Lower lobe of right lung (tissue), 2 donors: ENCODE data around the gene TEN1. TPM values are rescaled to one million over a fixed set of nuclear protein-coding genes. Genes with fewer than 3 reads are reported as not detected.
"Not testable (repeated sequence)": the region's sequence is repeated elsewhere in the genome, so short reads cannot be mapped to it uniquely, and the experiment has no call there.

Experiments
- ATAC-seq, 2 donors: fragments of 200-7000 bp; cut with Tn5 transposase; one replicate each; pipeline ENCODE4 v1.9.1; 2020 to 2022; ENCODE audit warnings: mild to moderate bottlenecking in 2 of 2, moderate library complexity in 2 of 2
- DNase-seq: peaks from one replicate; pipeline ENCODE4 v3.0.0-alpha.2; 2020
- H3K27ac ChIP-seq: fragments of 200-600 bp; one replicate; pipeline ENCODE4 v1.8.0; 2022
- H3K27me3 ChIP-seq: fragments of 200-600 bp; one replicate; pipeline ENCODE4 v1.8.0; 2022; ENCODE audit warnings: low read depth
- H3K36me3 ChIP-seq: fragments of 200-600 bp; one replicate; pipeline ENCODE4 v1.8.0; 2022; ENCODE audit warnings: mild to moderate bottlenecking
- H3K4me1 ChIP-seq: fragments of 200-600 bp; one replicate; pipeline ENCODE4 v1.8.0; 2022
- H3K4me3 ChIP-seq: fragments of 200-600 bp; one replicate; pipeline ENCODE4 v1.8.0; 2022; ENCODE audit warnings: mild to moderate bottlenecking
- H3K9me3 ChIP-seq: fragments of 200-600 bp; one replicate; pipeline ENCODE4 v1.8.0; 2022
- intact Hi-C: fragments of 100-400 bp; cut with DNase I; formaldehyde crosslinking; loops from one replicate; pipeline ENCODE4 v1.11.0; 2022
- total RNA-seq: library from RNA; stranded (reverse); fragmentation: NEBNext Ultra II Directional; extraction: Animal tissue kit (Norgen Biotek cat#: 25700); gene quantifications from one replicate; pipeline ENCODE4 v1.2.1, GENCODE V29; 2021
- TF ChIP-seq, protein P1 (sequence below): fragments of 200-600 bp; IDR thresholded peaks from one replicate; pipeline ENCODE4 v1.8.0; 2022; ENCODE audit warnings: antibody characterized with exemption, mild to moderate bottlenecking
- donor health status: DM: no; HTN: yes; CAD: no; lungs with severe emphysema.

TEN1 gene
- total RNA-seq, 1 donor from 2014 or later, result 14.6 TPM

DNA sequence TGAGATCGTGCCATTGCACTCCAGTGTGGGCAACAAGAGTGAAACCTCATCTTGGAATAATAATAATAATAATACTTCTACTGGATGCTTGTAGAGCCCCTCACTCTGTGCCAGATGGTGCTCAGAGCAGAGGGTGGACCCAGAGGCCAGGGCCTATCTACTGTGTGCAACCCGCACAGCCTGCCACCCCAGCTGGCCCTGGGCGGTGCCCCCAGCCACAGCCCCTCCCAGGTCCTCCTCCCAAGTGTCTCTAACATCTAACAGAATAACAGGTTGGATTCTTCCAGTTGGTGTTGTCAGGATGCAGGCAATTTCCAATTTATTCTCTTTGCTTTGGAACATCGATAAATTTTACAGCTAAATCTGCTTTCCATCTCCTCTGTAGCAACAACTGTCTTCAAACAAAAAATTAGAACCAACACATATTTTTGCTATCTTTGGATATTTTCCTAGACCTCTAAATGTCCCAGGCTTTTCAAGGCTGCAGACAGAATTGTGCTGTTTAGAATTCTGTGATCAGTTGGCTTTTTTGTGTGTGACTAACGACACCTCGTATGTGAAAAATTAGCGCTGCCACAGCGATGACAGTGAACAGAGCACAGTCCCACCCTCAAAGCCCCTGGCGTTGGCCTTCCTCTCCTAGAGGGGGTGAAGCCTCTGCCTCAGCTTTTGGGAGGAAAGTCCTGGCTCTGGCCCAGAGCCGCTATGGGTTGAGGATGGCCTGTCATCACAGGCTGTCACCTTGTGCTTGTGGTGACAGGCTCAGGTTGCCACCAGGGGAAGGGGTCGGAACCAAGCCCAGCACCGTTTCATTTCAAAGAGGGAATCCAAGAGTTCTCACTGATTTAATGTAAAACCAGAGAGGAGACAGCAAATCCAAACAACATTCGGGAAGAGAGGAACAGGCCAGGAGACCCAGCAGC lies 55.6 kb downstream of the TEN1 start:
- Histone ChIP-seq H3K9me3 (no peaks in the 10 kb centered on the region), H3K27me3 (no peaks in the 10 kb centered on the region), H3K27ac (no peak overlapping the region), H3K36me3 (peaks cover 18% of the 10 kb centered on the region), H3K4me1 (peaks cover 4% of the 10 kb centered on the region), H3K4me3 (no peak overlapping the region)
- DNase-seq (no peak), ATAC-seq (no peak)
- intact Hi-C loops, result no loop called here
- TF ChIP-seq, protein P1, sequence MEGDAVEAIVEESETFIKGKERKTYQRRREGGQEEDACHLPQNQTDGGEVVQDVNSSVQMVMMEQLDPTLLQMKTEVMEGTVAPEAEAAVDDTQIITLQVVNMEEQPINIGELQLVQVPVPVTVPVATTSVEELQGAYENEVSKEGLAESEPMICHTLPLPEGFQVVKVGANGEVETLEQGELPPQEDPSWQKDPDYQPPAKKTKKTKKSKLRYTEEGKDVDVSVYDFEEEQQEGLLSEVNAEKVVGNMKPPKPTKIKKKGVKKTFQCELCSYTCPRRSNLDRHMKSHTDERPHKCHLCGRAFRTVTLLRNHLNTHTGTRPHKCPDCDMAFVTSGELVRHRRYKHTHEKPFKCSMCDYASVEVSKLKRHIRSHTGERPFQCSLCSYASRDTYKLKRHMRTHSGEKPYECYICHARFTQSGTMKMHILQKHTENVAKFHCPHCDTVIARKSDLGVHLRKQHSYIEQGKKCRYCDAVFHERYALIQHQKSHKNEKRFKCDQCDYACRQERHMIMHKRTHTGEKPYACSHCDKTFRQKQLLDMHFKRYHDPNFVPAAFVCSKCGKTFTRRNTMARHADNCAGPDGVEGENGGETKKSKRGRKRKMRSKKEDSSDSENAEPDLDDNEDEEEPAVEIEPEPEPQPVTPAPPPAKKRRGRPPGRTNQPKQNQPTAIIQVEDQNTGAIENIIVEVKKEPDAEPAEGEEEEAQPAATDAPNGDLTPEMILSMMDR, result no peak

DNA sequence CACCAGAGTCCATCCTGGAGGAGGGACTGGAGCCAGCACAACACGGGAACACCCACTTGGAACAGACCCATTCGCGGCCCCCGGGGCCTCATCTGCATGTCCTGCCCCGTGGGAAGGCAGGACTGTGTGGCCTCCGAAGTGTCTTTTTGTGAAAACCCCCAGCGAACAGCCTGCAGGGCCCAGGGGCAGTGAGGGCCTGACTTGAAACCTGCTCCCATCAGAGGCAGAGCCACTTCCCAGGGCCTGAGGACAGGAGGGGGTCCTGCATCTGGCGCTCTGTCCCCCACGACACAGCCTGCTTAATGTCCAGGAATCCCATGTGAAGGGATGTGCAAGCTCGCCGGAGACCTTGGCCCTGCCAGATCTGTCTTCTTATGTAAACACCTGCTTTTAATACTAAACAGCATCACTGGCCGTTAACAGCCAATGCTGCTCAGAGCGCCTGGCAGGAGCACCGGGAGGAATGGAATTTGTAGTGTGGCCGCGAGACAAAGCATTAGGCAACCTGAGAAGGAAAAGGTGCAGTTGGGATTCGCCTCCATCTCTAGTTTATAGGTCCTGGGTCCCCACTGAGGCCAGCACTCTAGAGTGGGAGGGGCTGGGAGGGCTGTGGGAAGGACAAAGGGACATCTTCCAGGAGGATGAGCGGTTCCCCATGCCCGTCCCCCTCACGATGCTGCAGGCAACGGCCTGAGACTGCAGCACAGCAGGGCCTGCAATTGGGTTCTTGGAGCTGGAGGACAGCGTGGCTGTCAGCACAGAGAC lies 57.6 kb downstream of the TEN1 start:
- ATAC-seq, result no peak
- intact Hi-C loops, result no loop called here
- TF ChIP-seq, protein P1, result no peak
- Histone ChIP-seq H3K9me3 (no peaks in the 10 kb centered on the region), H3K4me1 (no peaks in the 10 kb centered on the region), H3K27ac (no peak overlapping the region), H3K36me3 (peaks cover 38% of the 10 kb centered on the region), H3K4me3 (no peak overlapping the region), H3K27me3 (no peaks in the 10 kb centered on the region)
- no peak for DNase-seq

DNA sequence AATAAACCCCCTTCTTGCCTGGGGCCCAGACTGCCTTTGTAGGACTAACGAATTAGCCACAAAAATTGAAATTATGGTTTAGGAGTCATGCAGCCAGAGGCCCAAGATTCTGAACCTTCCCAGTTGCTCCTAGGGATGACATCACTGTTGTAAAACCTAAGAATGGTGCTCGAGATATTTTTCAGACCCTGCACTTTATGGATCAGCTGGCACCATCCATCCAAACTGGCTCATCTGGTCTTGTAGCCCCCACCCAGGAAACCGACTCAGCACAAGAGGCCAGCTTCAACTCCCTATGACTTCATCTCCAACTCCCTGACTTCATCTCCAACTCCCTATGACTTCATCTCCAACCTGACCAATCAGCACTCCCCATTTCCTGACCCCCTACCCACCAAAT lies 59.0 kb downstream of the TEN1 start:
- Histone ChIP-seq H3K27ac (no peak overlapping the region), H3K4me1 (no peaks in the 10 kb centered on the region), H3K27me3 (no peaks in the 10 kb centered on the region), H3K9me3 (no peaks in the 10 kb centered on the region), H3K36me3 (peaks cover 52% of the 10 kb centered on the region), H3K4me3 (no peak overlapping the region)
- DNase-seq (no peak), ATAC-seq (no peak)
- TF ChIP-seq, protein P1, result no peak
- intact Hi-C loops, result no loop called here

DNA sequence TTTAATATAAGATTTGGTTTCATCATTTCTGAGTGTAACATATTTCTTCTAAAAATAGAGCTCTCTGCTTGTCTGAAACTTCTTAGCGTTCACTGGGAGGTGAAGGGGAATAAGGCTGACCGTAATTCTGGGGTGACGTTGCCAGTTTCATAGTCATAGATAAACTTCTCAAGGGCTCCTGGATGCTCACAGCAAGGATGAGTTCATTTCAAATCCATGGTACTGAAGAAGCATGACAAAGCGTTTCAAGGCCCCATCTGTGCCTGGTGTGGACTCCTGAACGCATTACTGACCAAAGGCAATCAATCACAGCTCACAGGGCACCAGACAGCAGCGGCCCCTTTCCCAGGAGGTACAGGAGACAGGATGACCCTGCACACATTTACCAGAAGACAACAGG lies 60.1 kb downstream of the TEN1 start:
- intact Hi-C loops, result no loop called here
- ATAC-seq, result no peak
- peaks cover 63% of the 10 kb centered on the region for H3K36me3 ChIP-seq
- no peak overlapping the region for H3K4me3 ChIP-seq
- DNase-seq, result no peak
- TF ChIP-seq, protein P1, result no peak
- H3K27ac ChIP-seq, result no peak overlapping the region
- no peaks in the 10 kb centered on the region for H3K27me3 ChIP-seq
- no peaks in the 10 kb centered on the region for H3K4me1 ChIP-seq
- no peaks in the 10 kb centered on the region for H3K9me3 ChIP-seq

DNA sequence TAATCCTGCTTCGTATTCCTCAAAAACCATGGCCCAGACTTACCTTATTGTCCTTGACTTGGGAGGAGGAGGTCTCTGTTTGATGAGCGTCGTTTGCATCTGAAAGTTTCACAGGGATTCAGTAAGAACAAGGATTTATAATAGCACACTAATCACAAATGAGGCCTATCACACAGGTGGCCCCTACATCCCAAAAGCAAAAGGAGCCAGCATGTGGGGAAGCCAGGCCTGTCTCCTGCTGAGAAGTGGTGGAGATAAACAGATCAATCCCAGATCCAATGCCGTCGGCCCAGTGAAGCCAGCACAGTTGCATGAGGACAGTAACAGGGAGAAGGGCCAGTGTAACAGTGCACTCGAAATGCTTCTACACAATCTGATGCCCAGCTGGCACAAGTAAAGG lies 61.3 kb downstream of the TEN1 start:
- Histone ChIP-seq H3K36me3 (peaks cover 75% of the 10 kb centered on the region), H3K27me3 (no peaks in the 10 kb centered on the region), H3K4me1 (no peaks in the 10 kb centered on the region), H3K9me3 (no peaks in the 10 kb centered on the region), H3K27ac (no peak overlapping the region), H3K4me3 (no peak overlapping the region)
- ATAC-seq (no peak), DNase-seq (no peak)
- intact Hi-C loops, result no loop called here
- TF ChIP-seq, protein P1, result no peak

DNA sequence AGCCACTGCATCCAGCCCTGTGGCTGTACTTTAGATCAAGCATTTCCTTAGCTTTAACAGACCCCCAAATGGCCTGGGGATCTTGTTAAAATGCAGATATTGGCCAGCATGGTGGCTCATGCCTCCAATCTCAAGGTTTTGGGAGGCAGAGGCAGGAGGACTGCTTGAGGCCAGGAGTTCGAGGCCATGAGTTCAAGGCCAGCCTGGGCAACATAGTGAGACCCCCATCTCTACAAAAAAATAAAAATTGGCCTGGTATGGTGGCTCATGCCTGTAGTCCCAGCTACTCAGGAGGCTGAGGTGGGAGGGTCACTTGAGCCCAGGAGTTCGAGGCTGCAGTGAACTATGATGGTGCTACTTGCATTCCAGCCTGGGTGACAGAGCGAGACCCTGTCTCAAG lies 63.8 kb downstream of the TEN1 start:
- H3K27me3 ChIP-seq, intact Hi-C loops: not testable (repeated sequence)

DNA sequence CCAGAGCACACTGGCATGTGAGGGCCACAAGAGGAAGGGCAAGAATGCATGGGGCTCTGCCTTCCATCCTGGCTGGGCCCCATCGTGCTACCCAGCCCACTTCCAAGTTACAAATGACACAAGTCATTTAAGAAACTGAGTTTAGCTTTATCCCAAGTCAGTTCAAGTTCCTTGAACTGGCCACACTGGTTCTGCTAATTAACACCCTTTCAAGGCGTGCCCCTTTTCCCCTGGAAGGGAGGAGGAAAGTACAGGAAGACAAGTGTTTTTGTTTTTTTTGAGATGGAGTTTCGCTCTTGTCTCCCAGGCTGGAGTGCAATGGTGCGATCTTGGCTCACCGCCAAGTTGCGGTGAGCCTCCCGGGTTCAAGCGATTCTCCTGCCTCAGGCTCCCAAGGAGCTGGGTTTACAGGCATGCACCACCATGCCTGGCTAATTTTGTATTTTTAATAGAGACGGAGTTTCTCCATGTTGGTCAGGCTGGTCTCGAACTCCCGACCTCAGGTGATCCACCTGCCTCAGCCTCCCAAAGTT lies 65.5 kb downstream of the TEN1 start:
- H3K9me3 ChIP-seq, ATAC-seq, H3K27ac ChIP-seq, H3K4me3 ChIP-seq, H3K27me3 ChIP-seq, DNase-seq, intact Hi-C loops: not testable (repeated sequence)
- Histone ChIP-seq H3K36me3 (peaks cover 100% of the 10 kb centered on the region), H3K4me1 (peaks cover 12% of the 10 kb centered on the region)

More for the DNA sequence above, 63.8 kb downstream of the TEN1 start:
- ATAC-seq, DNase-seq, H3K27ac ChIP-seq, H3K4me3 ChIP-seq, H3K9me3 ChIP-seq, H3K4me1 ChIP-seq: not testable (repeated sequence)
- H3K36me3 ChIP-seq, result peaks cover 100% of the 10 kb centered on the region
